Loucy (cell line): ENCODE measurements around the gene TBC1D20.
A peak's percentile ranks its signal among the peaks of the same experiment; 100 is the strongest.

Source experiments
- H2AFZ ChIP-seq: fragments of 200-600 bp; sonication (generic); 2 replicates; pipeline ENCODE4 v1.6.0; 2016; ENCODE audit warnings: antibody characterized with exemption, mild to moderate bottlenecking, low read length, moderate library complexity
- H3F3A ChIP-seq: fragments of 200-600 bp; 2 replicates; pipeline ENCODE4 v1.6.0; 2016; ENCODE audit warnings: antibody characterized with exemption, low read depth, mild to moderate bottlenecking
- H3K27me3 ChIP-seq: fragments of 200-600 bp; sonication (generic); 2 replicates; pipeline ENCODE4 v1.6.1; 2014; ENCODE audit warnings: low read length, mild to moderate bottlenecking; ENCODE audit not compliant: insufficient read depth, poor library complexity, severe bottlenecking
- H3K36me3 ChIP-seq: fragments of 200-600 bp; sonication (generic); 2 replicates; pipeline ENCODE4 v1.6.1; 2016; ENCODE audit warnings: low read length; ENCODE audit not compliant: insufficient read depth
- H3K4me1 ChIP-seq: fragments of 200-600 bp; sonication (generic); 2 replicates; pipeline ENCODE4 v1.5.1; 2014; ENCODE audit warnings: low read length, mild to moderate bottlenecking; ENCODE audit not compliant: insufficient read depth, poor library complexity, severe bottlenecking
- H3K4me2 ChIP-seq: fragments of 200-600 bp; sonication (generic); 2 replicates; pipeline ENCODE4 v1.6.0; 2014; ENCODE audit warnings: antibody characterized with exemption, low read length, low read depth, mild to moderate bottlenecking; ENCODE audit not compliant: poor library complexity, severe bottlenecking
- H3K4me3 ChIP-seq: fragments of 200-600 bp; sonication (generic); 2 replicates; pipeline ENCODE4 v1.5.1; 2014; ENCODE audit warnings: low read length, mild to moderate bottlenecking, mixed read lengths; ENCODE audit not compliant: poor library complexity, severe bottlenecking
- H3K79me2 ChIP-seq: fragments of 200-600 bp; sonication (generic); 2 replicates; pipeline ENCODE4 v1.6.1; 2014; ENCODE audit warnings: low read length; ENCODE audit not compliant: insufficient read depth
- H3K9ac ChIP-seq: fragments of 200-600 bp; sonication (generic); 2 replicates; pipeline ENCODE4 v1.6.0; 2014; ENCODE audit warnings: mild to moderate bottlenecking, low read depth, low read length, moderate library complexity; ENCODE audit not compliant: poor library complexity, severe bottlenecking
- H3K9me2 ChIP-seq: fragments of 200-600 bp; sonication (generic); replicated peaks from 2 replicates; pipeline ENCODE4 v1.6.1; 2016; ENCODE audit warnings: low read depth, low read length, mixed read lengths
- H3K9me3 ChIP-seq: fragments of 200-600 bp; sonication (generic); 2 replicates; pipeline ENCODE4 v1.6.1; 2014; ENCODE audit warnings: mild to moderate bottlenecking, antibody characterized with exemption, low read length, low read depth; ENCODE audit not compliant: insufficient read depth
- H4K20me1 ChIP-seq: fragments of 200-600 bp; sonication (generic); 2 replicates; pipeline ENCODE4 v1.6.0; 2014; ENCODE audit warnings: antibody characterized with exemption, low read length, mild to moderate bottlenecking; ENCODE audit not compliant: insufficient read depth, poor library complexity, severe bottlenecking
- CTCF ChIP-seq: fragments of 200-600 bp; sonication (generic); conservative IDR thresholded peaks from 2 replicates; pipeline ENCODE4 v1.5.1; 2014; ENCODE audit warnings: mild to moderate bottlenecking, antibody characterized with exemption, low read length
- EZH2phosphoT487 ChIP-seq: fragments of 200-600 bp; IDR thresholded peaks from 2 replicates; pipeline ENCODE4 v1.6.1; 2018; ENCODE audit warnings: antibody characterized with exemption, mild to moderate bottlenecking, moderate library complexity, borderline replicate concordance

TBC1D20 gene

GRCh38 chr20:409697-410559, 52.4 kb downstream of the TBC1D20 start:
- Histone ChIP-seq H3K9ac (peak overlapping the region; percentile 96), H2AFZ (no peak overlapping the region), H3K4me1 (peaks cover 40% of the 10 kb centered on the region), H3K4me2 (peak overlapping the region; percentile 92), H3K79me2 (peaks cover 60% of the 10 kb centered on the region), H3K9me3 (no peaks in the 10 kb centered on the region), H3F3A (no peaks in the 10 kb centered on the region), H3K27me3 (no peaks in the 10 kb centered on the region), H3K4me3 (peak overlapping the region; percentile 86), H3K9me2 (no peaks in the 10 kb centered on the region), H3K36me3 (no peaks in the 10 kb centered on the region), H4K20me1 (peaks cover 8% of the 10 kb centered on the region)
- TF ChIP-seq CTCF, result no peak
- no peak for TF ChIP-seq EZH2phosphoT487

GRCh38 chr20:408843-409696, 53.3 kb downstream of the TBC1D20 start:
- Histone ChIP-seq H3K4me1 (peaks cover 40% of the 10 kb centered on the region), H3K27me3 (no peaks in the 10 kb centered on the region), H3K9me2 (no peaks in the 10 kb centered on the region), H3K79me2 (peaks cover 59% of the 10 kb centered on the region), H3K9me3 (no peaks in the 10 kb centered on the region), H3K9ac (peak overlapping the region; percentile 96), H4K20me1 (peaks cover 5% of the 10 kb centered on the region), H2AFZ (0 out of 2 replicates have a peak overlapping the region, but pooled peaks have one; percentile 44), H3K4me3 (peak overlapping the region; percentile 86), H3F3A (no peaks in the 10 kb centered on the region), H3K4me2 (peak overlapping the region; percentile 92), H3K36me3 (no peaks in the 10 kb centered on the region)
- TF ChIP-seq CTCF (no peak), EZH2phosphoT487 (no peak)

- Histone ChIP-seq H3K4me1 (peaks cover 32% of the 10 kb centered on the region), H3K9ac (peak within 1 kb of the TSS; percentile 96), H3K4me3 (peak within 1 kb of the TSS; percentile 86), H3K36me3 (no peaks in the 10 kb centered on the region), H3K79me2 (peaks cover 50% of the 10 kb centered on the region), H3F3A (no peaks in the 10 kb centered on the region), H4K20me1 (peaks cover 5% of the 10 kb centered on the region), H3K27me3 (no peaks in the 10 kb centered on the region), H3K9me3 (no peaks in the 10 kb centered on the region), H3K9me2 (no peaks in the 10 kb centered on the region), H2AFZ (peak within 1 kb of the TSS; percentile 89), H3K4me2 (peak within 1 kb of the TSS; percentile 92)
- TF ChIP-seq CTCF (no peak), EZH2phosphoT487 (no peak)
Observed at GRCh38 chr20:407953-408842, 54.1 kb downstream of the TBC1D20 start, which contains the start of gene RBCK1. TSS of gene RBCK1 (plus strand) at chr20:408299. CDS start at chr20:408758, 459 bp downstream.
